Adipocyte (in vitro differentiated cells): Measurements from ENCODE around the gene KCNQ1OT1.
A peak's percentile ranks its signal among the peaks of the same experiment; 100 is the strongest.

Experiments used
- DNase-seq: peaks from one replicate; pipeline ENCODE4 v3.0.0-alpha.2; 2015; ENCODE audit warnings: low read depth
- H3K27me3 ChIP-seq: replicated peaks from 2 replicates; pipeline ENCODE4 v1.7.0; 2013; ENCODE audit warnings: mild to moderate bottlenecking, low read length, moderate library complexity; ENCODE audit not compliant: control insufficient read depth, insufficient read depth
- H3K36me3 ChIP-seq: 2 replicates; pipeline ENCODE4 v1.7.0; 2013; ENCODE audit warnings: low read length, mild to moderate bottlenecking, moderate library complexity; ENCODE audit not compliant: control insufficient read depth, insufficient read depth, severe bottlenecking
- H3K4me1 ChIP-seq: 2 replicates; pipeline ENCODE4 v1.7.0; 2013; ENCODE audit warnings: mild to moderate bottlenecking, low read length, moderate library complexity; ENCODE audit not compliant: control insufficient read depth, insufficient read depth
- H3K4me3 ChIP-seq: 2 replicates; pipeline ENCODE4 v1.7.0; 2013; ENCODE audit warnings: mild to moderate bottlenecking, low read length, moderate library complexity
- H3K9ac ChIP-seq: 2 replicates; pipeline ENCODE4 v1.7.0; 2013; ENCODE audit warnings: mild to moderate bottlenecking, low read length, moderate library complexity
- H3K9me3 ChIP-seq: 2 replicates; pipeline ENCODE4 v1.7.0; 2013; ENCODE audit warnings: mild to moderate bottlenecking, low read length, moderate library complexity; ENCODE audit not compliant: control insufficient read depth

KCNQ1OT1 gene

DNA sequence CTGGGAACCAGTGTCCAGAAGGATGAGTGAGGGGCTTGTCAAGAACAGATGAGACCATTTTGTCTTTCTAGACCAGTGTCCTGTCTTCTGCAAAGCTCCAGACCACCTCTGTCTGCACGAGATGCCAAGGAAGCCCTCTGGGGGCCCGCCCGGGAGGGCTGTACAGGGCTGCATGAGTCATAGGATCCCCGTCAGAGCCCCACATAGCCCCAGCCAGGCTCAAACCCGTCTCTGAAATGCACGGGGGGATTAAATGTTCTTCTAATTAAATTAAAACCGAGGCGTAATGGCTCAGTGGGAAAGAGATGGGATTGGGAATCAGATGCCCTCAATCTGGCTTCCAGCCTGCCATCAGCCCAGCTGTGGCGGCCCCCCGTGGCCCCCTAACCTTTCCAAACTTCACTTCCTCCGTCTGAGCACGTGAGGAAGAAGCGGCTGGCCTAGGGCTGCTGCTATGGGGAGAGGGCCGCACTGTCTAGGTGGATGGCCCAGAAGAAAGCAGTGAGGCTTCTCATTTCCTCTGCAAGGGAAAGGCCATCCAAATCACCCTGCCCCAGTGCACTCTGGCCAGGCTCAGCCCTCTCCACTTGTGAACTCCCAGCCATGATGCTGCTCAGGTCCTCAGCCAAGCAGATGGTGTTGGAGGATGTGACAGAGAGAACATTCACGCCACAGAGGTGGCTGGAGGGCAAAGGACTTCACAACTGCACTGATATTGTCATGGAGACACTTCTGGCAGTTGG is 32.8 kb downstream of the KCNQ1OT1 start:
- no peaks in the 10 kb centered on the region for H3K27me3 ChIP-seq
- no peak overlapping the region for H3K4me3 ChIP-seq
- peaks cover under 1% of the 10 kb centered on the region for H3K9me3 ChIP-seq
- DNase-seq = peak; percentile 35
- H3K9ac ChIP-seq = no peak overlapping the region
- H3K36me3 ChIP-seq = peaks cover 25% of the 10 kb centered on the region
- H3K4me1 ChIP-seq = peaks cover 15% of the 10 kb centered on the region

- no peak overlapping the region for H3K4me3 ChIP-seq
- H3K4me1 ChIP-seq = peaks cover 15% of the 10 kb centered on the region
- H3K36me3 ChIP-seq = peaks cover 25% of the 10 kb centered on the region
- peak; percentile 13 for DNase-seq
- H3K9me3 ChIP-seq = peaks cover 6% of the 10 kb centered on the region
- no peaks in the 10 kb centered on the region for H3K27me3 ChIP-seq
- no peak overlapping the region for H3K9ac ChIP-seq
Measured at GRCh38 chr11:2666401-2666741, 33.4 kb downstream of the KCNQ1OT1 start.

GRCh38 chr11:2665526-2666400 is 34.0 kb downstream of the KCNQ1OT1 start:
- DNase-seq = no peak
- Histone ChIP-seq H3K9ac (no peak overlapping the region), H3K4me3 (no peak overlapping the region), H3K27me3 (no peaks in the 10 kb centered on the region), H3K36me3 (peaks cover 25% of the 10 kb centered on the region), H3K9me3 (peaks cover 12% of the 10 kb centered on the region), H3K4me1 (peaks cover 15% of the 10 kb centered on the region)

DNA sequence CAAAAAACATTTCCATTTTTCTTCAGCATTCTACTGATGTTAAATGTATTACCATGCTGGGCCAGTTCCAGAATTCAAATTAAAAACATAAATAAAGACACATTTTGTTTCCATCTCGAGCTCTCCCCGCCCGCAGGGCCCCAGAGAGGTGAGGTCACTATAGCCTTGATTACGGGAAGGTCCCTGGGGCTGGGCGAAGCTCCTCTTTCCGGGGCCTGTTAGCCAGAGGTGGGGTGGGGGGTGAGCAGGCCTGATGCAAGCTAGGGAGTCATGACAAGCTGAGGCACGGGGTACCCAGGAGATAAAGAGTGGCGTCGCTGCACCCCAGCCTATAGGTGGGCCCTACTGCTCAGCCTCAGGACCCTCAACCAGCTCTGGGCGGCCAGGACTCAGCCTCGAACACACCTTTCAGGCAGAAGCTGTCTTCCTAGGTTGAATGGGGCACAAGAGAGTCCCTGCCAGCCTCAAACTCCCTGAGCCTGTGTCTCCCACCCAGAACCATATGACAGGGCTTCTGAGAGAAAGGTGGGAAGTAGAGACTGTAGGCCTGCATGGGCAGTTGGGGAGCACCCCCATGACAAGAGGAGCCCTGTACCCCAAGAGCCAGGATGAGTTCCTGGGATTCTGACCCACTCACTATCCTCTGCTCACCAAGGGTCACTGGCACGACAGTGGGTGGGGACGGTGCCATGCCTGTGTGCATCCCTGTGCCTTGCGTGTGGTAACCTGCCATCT is 34.8 kb downstream of the KCNQ1OT1 start:
- peaks cover 25% of the 10 kb centered on the region for H3K36me3 ChIP-seq
- H3K4me3 ChIP-seq = no peak overlapping the region
- H3K9ac ChIP-seq = no peak overlapping the region
- no peaks in the 10 kb centered on the region for H3K27me3 ChIP-seq
- peaks cover 20% of the 10 kb centered on the region for H3K9me3 ChIP-seq
- peak; percentile 20 for DNase-seq
- peaks cover 15% of the 10 kb centered on the region for H3K4me1 ChIP-seq

- Histone ChIP-seq H3K4me1 (peaks cover 15% of the 10 kb centered on the region), H3K36me3 (peaks cover 25% of the 10 kb centered on the region), H3K27me3 (no peaks in the 10 kb centered on the region), H3K9me3 (peaks cover 26% of the 10 kb centered on the region), H3K4me3 (no peak overlapping the region), H3K9ac (no peak overlapping the region)
- no peak for DNase-seq
Measured at GRCh38 chr11:2664376-2664775, 35.4 kb downstream of the KCNQ1OT1 start.

- Histone ChIP-seq H3K27me3 (no peaks in the 10 kb centered on the region), H3K9me3 (peaks cover 31% of the 10 kb centered on the region), H3K36me3 (peaks cover 20% of the 10 kb centered on the region), H3K9ac (no peak overlapping the region), H3K4me1 (peaks cover 15% of the 10 kb centered on the region), H3K4me3 (no peak overlapping the region)
- DNase-seq = no peak
Measured at GRCh38 chr11:2663915-2664314, 35.9 kb downstream of the KCNQ1OT1 start.

DNA sequence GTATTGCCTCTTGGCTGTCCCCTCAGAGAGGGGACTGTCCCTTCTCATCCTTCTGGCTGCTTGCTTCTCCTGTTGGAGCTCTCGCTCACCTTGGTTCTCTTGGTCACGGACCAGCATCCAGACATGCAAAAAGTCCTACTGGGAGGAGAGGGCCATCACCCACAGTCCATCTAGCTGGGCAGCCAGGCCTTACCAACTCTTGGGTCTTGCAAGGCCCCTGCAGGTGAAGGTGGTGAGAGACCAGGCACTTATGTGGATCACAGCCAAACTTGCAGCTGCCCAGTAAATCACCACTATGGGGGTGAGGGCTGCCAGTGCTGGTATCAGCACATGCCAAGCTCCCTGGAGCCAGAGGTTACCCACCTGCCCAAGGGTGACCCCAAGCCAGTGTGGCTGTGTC is 36.3 kb downstream of the KCNQ1OT1 start:
- peaks cover 35% of the 10 kb centered on the region for H3K9me3 ChIP-seq
- H3K27me3 ChIP-seq = no peaks in the 10 kb centered on the region
- DNase-seq = no peak
- H3K4me3 ChIP-seq = no peak overlapping the region
- H3K4me1 ChIP-seq = peaks cover 15% of the 10 kb centered on the region
- peaks cover 16% of the 10 kb centered on the region for H3K36me3 ChIP-seq
- H3K9ac ChIP-seq = no peak overlapping the region

DNA sequence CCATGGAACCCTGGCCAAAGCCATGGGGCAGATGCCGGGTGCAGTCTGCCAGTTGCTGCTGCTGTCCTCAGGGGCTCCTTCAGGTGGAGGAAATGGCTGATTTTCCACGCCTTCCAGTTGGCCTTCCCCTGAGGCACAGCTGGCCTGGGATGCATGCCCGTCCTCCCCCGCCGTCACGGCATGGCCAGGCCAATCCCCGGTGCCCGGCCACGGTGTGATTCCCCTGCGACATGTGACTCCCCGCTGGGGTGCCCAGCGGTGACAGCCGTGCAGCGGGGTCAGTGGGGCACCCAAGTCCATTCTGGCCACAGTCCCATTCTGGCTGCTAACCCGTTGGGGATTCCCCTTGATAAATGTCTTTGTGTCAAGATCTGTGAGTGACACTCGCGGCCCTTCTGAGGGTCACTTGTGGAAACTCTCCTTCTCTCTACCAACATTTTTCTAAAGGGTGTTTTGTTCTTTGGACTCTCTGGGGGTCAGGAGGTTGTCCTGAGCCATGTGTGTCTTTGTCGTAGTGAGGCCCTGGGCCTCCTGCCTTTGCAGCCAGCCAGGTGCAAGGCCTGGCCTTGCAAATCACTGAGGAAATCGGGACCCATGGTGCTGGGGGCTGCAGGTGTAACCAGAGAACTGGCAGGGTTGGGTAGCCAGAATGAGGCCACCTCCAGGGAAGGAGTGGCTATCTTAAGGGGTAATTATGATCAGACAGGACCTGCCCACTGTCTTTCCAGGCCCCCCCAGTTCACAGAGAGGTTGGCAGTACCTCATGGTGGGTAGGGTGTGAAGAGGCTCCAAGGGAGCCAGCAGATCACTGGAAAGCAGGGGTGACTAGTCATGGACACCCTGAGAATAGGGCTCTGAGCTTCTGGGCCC is 37.1 kb downstream of the KCNQ1OT1 start:
- Histone ChIP-seq H3K9me3 (peaks cover 43% of the 10 kb centered on the region), H3K9ac (no peak overlapping the region), H3K36me3 (peaks cover 9% of the 10 kb centered on the region), H3K4me1 (peaks cover 15% of the 10 kb centered on the region), H3K27me3 (no peaks in the 10 kb centered on the region), H3K4me3 (no peak overlapping the region)
- DNase-seq = peak; percentile 13

DNA sequence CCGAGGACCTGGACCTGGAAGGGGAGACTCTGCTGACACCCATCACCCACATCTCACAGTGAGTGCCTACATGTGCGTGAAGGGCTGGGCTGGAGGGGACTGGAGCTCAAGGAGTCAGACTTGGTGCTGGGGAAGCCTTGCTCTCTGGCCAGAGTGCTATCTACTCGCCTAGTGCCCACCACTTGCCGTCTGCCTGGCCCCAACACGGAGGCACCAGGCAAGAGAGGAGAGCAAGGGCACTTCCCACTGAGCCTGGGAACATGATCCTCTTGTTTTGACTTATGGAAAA is 37.8 kb downstream of the KCNQ1OT1 start:
- H3K9me3 ChIP-seq = peaks cover 50% of the 10 kb centered on the region
- no peak overlapping the region for H3K9ac ChIP-seq
- H3K27me3 ChIP-seq = no peaks in the 10 kb centered on the region
- DNase-seq = no peak
- H3K4me3 ChIP-seq = no peak overlapping the region
- peaks cover 9% of the 10 kb centered on the region for H3K36me3 ChIP-seq
- peaks cover 12% of the 10 kb centered on the region for H3K4me1 ChIP-seq

- no peak for DNase-seq
- no peak overlapping the region for H3K9ac ChIP-seq
Measured at GRCh38 chr11:2661173-2662023, 38.4 kb downstream of the KCNQ1OT1 start.

More at GRCh38 chr11:2661173-2662023, 38.4 kb downstream of the KCNQ1OT1 start:
- Histone ChIP-seq H3K4me1 (peaks cover 6% of the 10 kb centered on the region), H3K27me3 (no peaks in the 10 kb centered on the region), H3K36me3 (peaks cover 9% of the 10 kb centered on the region), H3K9me3 (peaks cover 56% of the 10 kb centered on the region), H3K4me3 (peak overlapping the region; percentile 44)
